ENCODE data around the gene APOL2.
A peak's percentile ranks its signal among the peaks of the same experiment; 100 is the strongest.

APOL2 gene

DNA sequence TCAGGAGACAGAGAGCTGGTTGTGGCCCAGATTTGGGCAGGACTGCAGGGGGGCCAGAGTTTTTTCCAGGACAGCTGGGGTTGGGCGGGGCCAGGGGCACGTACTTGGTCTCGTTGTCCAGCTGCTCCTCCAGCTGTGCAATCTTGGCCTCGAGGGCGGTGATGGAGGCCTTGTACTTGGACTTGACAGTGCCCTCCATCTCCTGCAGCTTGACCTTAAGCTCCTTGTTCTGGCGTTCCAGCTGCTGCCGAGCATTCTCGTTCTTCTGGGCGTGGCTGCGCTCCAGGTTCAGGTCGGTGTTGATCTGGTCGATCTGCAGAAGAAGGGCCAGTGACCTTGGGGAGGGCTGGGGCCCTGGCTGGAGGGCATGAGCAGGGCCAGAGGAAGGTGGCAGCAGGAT, 45.7 kb upstream of the APOL2 start:
- POLR2A ChIA-PET: no interaction called here
- H3K27ac ChIP-seq (ENCODE audit: insufficient read depth in 1 of 2, low read depth in 1 of 2, low read length in 2 of 2, poor library complexity in 1 of 2, severe bottlenecking in 2 of 2): no peak overlapping the region
- no peaks in the 10 kb centered on the region for H3K27me3 ChIP-seq (replicated peaks in 2 of 5; ENCODE audit: control insufficient read depth in 4 of 5, insufficient read depth in 5 of 5, low read length in 4 of 5)

DNA sequence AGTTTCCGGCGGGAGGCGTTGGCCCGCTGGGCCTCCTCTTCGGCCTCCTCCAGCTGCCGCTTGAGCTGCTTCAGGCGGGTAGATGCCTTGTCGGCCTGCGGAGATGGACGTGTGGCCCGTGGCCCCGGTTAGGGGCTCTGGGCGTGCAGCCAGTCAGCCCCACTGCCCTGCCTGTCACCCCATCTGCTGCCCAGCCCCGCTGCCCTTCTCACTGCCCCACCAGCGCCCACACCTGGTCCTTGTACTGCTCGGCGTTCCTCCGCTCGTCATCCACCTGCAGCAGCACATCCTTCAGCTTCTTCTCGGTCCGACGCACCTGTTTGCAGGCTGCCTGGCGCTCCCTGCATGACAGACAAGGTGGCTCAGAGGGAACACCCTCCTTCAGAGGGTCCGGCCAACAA, 44.8 kb upstream of the APOL2 start:
- CTCF ChIA-PET: interaction anchor here (0.9 to 8.7 kb wide), 5 partner anchors 9 to 87 kb away, joined by 3 to 107 read pairs (median 10); no protein-coding TSS in a partner anchor

More for the DNA sequence above, 45.7 kb upstream of the APOL2 start:
- H3K4me3 ChIP-seq (ENCODE audit: control insufficient read depth in 1 of 7, extremely low read depth in 1 of 7, insufficient read depth in 4 of 7, low read depth in 2 of 7, low read length in 6 of 7): no peak overlapping the region
- H3K4me1 ChIP-seq (ENCODE audit: control extremely low read depth in 1 of 4, control insufficient read depth in 4 of 4, insufficient read depth in 4 of 4, low read length in 3 of 4): peaks cover 0 to 3% (median under 1%) of the 10 kb centered on the region in 4 experiments
- H3K36me3 ChIP-seq (ENCODE audit: control insufficient read depth in 4 of 4, insufficient read depth in 4 of 4, low read length in 3 of 4): peaks cover 27 to 94% (median 71%) of the 10 kb centered on the region in 4 experiments
- DNase-seq: no peak
- no peaks in the 10 kb centered on the region for H3K9me3 ChIP-seq (ENCODE audit: control extremely low read depth in 1 of 5, control insufficient read depth in 4 of 5, insufficient read depth in 2 of 5, low read depth in 1 of 5, low read length in 4 of 5)
- 97% methylated on average over 12 of the region's 12 CpGs for WGBS (ENCODE audit: insufficient coverage)
- CTCF ChIA-PET: interaction anchor here (0.8 to 8.7 kb wide), 9 partner anchors 7 to 186 kb away, joined by 3 to 107 read pairs (median 10); partner anchors contain the start of gene APOL1

DNA sequence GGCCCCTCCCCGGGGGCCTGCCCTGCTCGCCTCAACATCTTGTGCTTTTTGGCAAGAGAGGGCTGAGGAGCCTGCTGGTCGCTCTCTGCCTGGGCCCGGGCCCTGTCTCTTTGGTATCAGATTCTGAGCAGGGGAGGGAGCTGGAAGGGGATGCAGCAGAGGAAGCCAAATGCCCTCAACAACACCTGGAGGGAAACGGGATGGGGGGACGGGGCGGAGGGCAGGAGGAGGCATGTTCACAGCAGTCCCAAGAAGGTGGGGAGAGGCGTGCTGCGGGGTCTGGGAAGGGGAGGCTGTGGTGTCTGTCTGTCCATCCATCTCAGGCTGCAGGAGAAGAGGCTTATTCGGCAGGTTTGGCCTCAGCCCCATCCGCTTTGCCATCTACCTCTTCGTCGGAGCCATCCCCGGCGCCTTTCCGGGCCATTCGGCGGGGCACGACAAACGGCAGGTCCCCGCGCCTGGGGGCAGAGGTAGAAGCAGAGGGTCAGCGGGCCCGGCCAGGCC, 43.1 kb upstream of the APOL2 start:
- H3K27ac ChIP-seq (ENCODE audit: insufficient read depth in 1 of 2, low read depth in 1 of 2, low read length in 2 of 2, poor library complexity in 1 of 2, severe bottlenecking in 2 of 2): no peak overlapping the region
- ChIA-PET CTCF (interaction anchor here (0.9 to 8.7 kb wide), 6 partner anchors 8 to 1224 kb away, joined by 3 to 107 read pairs (median 4); partner anchors contain the start of genes APOL1 and APOL2), POLR2A (no interaction called here)
- peaks cover 0 to 13% (median 3%) of the 10 kb centered on the region in 4 experiments for H3K4me1 ChIP-seq (ENCODE audit: control extremely low read depth in 1 of 4, control insufficient read depth in 4 of 4, insufficient read depth in 4 of 4, low read length in 3 of 4)
- no peak overlapping the region for H3K4me3 ChIP-seq (ENCODE audit: control insufficient read depth in 1 of 7, extremely low read depth in 1 of 7, insufficient read depth in 4 of 7, low read depth in 2 of 7, low read length in 6 of 7)
- no peaks in the 10 kb centered on the region for H3K9me3 ChIP-seq (ENCODE audit: control extremely low read depth in 1 of 5, control insufficient read depth in 4 of 5, insufficient read depth in 2 of 5, low read depth in 1 of 5, low read length in 4 of 5)
- DNase-seq: no peak
- H3K27me3 ChIP-seq (replicated peaks in 2 of 5; ENCODE audit: control insufficient read depth in 4 of 5, insufficient read depth in 5 of 5, low read length in 4 of 5): no peaks in the 10 kb centered on the region
- 94% methylated on average over 21 of the region's 24 CpGs for WGBS (ENCODE audit: insufficient coverage)
- peaks cover 18 to 69% (median 49%) of the 10 kb centered on the region in 4 experiments for H3K36me3 ChIP-seq (ENCODE audit: control insufficient read depth in 4 of 4, insufficient read depth in 4 of 4, low read length in 3 of 4)

More for the DNA sequence above, 44.8 kb upstream of the APOL2 start:
- Histone ChIP-seq H3K4me3 (ENCODE audit: control insufficient read depth in 1 of 7, extremely low read depth in 1 of 7, insufficient read depth in 4 of 7, low read depth in 2 of 7, low read length in 6 of 7) (no peak overlapping the region), H3K27ac (ENCODE audit: insufficient read depth in 1 of 2, low read depth in 1 of 2, low read length in 2 of 2, poor library complexity in 1 of 2, severe bottlenecking in 2 of 2) (no peak overlapping the region), H3K9me3 (ENCODE audit: control extremely low read depth in 1 of 5, control insufficient read depth in 4 of 5, insufficient read depth in 2 of 5, low read depth in 1 of 5, low read length in 4 of 5) (no peaks in the 10 kb centered on the region), H3K4me1 (ENCODE audit: control extremely low read depth in 1 of 4, control insufficient read depth in 4 of 4, insufficient read depth in 4 of 4, low read length in 3 of 4) (peaks cover 0 to 5% (median under 1%) of the 10 kb centered on the region in 4 experiments), H3K27me3 (replicated peaks in 2 of 5; ENCODE audit: control insufficient read depth in 4 of 5, insufficient read depth in 5 of 5, low read length in 4 of 5) (no peaks in the 10 kb centered on the region), H3K36me3 (ENCODE audit: control insufficient read depth in 4 of 4, insufficient read depth in 4 of 4, low read length in 3 of 4) (peaks cover 24 to 86% (median 62%) of the 10 kb centered on the region in 4 experiments)
- POLR2A ChIA-PET: no interaction called here
- WGBS (ENCODE audit: insufficient coverage): 97% methylated on average over 24 of the region's 24 CpGs
- no peak for DNase-seq

DNA sequence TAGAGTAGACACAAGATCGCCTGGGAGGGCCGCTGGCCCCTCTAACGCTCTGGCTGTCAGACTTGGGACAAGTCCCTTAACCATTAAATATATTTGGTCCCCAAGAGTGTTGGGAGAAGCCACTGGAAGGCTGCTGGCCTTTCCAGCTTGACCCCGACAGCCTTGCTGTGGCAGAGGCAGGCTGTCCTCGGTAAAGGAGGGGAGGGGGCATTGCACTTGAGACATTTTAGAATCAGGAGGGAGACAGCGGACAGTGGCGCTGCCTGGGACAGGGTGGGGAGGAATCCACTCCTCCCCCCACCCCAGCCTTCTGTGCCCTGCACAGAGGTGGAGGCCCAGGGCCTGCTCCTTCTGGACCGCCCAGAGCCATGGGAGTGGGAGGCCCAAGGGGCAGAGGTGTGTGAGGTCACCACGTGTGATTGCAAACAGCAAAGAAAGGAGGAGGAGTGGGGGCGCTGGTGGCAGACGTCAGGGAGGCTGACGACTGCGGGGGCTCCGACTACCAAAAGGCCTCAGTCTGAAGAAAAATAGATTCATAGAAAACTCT, 42.5 kb upstream of the APOL2 start:
- DNase-seq: no peak
- H3K36me3 ChIP-seq (ENCODE audit: control insufficient read depth in 4 of 4, insufficient read depth in 4 of 4, low read length in 3 of 4): peaks cover 17 to 64% (median 46%) of the 10 kb centered on the region in 4 experiments
- H3K4me3 ChIP-seq (ENCODE audit: control insufficient read depth in 1 of 7, extremely low read depth in 1 of 7, insufficient read depth in 4 of 7, low read depth in 2 of 7, low read length in 6 of 7): no peak overlapping the region
- peaks cover 0 to 12% (median 4%) of the 10 kb centered on the region in 4 experiments for H3K4me1 ChIP-seq (ENCODE audit: control extremely low read depth in 1 of 4, control insufficient read depth in 4 of 4, insufficient read depth in 4 of 4, low read length in 3 of 4)
- ChIA-PET POLR2A (no interaction called here), CTCF (interaction anchor here (1.2 to 8.7 kb wide), 5 partner anchors 13 to 1224 kb away, joined by 3 to 107 read pairs (median 4); no protein-coding TSS in a partner anchor)
- H3K27me3 ChIP-seq (replicated peaks in 2 of 5; ENCODE audit: control insufficient read depth in 4 of 5, insufficient read depth in 5 of 5, low read length in 4 of 5): no peaks in the 10 kb centered on the region
- H3K9me3 ChIP-seq (ENCODE audit: control extremely low read depth in 1 of 5, control insufficient read depth in 4 of 5, insufficient read depth in 2 of 5, low read depth in 1 of 5, low read length in 4 of 5): no peaks in the 10 kb centered on the region
- no peak overlapping the region for H3K27ac ChIP-seq (ENCODE audit: insufficient read depth in 1 of 2, low read depth in 1 of 2, low read length in 2 of 2, poor library complexity in 1 of 2, severe bottlenecking in 2 of 2)
- WGBS (ENCODE audit: insufficient coverage): 94% methylated on average over 11 of the region's 14 CpGs

DNA sequence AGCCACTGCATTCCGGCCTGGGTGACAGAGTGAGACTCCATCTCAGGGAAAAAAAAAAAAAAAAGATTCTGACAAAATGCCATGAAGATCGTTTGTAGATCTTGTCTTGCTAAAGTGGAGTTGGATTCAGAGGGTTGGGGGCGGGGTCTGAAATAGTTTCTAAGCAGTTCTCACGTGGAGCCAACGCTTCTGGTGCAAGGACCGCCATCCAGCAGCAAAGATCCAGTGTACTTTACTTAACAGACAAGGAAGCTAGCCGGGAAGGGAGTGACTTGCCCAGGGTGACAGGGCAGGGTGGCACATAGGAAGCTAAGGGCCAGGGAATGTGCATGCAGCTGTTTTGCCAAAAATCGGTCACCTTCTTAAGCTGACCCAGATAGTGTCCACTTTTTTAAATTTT, 41.1 kb upstream of the APOL2 start:
- H3K27ac ChIP-seq (ENCODE audit: insufficient read depth in 1 of 2, low read depth in 1 of 2, low read length in 2 of 2, poor library complexity in 1 of 2, severe bottlenecking in 2 of 2): no peak overlapping the region
- no peaks in the 10 kb centered on the region for H3K27me3 ChIP-seq (replicated peaks in 2 of 5; ENCODE audit: control insufficient read depth in 4 of 5, insufficient read depth in 5 of 5, low read length in 4 of 5)
- ChIA-PET CTCF (interaction anchor here (0.9 to 1.7 kb wide), 6 partner anchors 8 to 86 kb away, joined by 3 to 7 read pairs (median 4); no protein-coding TSS in a partner anchor), POLR2A (interaction anchor here (1.0 kb wide), 1 partner anchor 8 kb away, joined by 5 read pairs; no protein-coding TSS in a partner anchor)
- peaks cover 0 to 11% (median 6%) of the 10 kb centered on the region in 4 experiments for H3K4me1 ChIP-seq (ENCODE audit: control extremely low read depth in 1 of 4, control insufficient read depth in 4 of 4, insufficient read depth in 4 of 4, low read length in 3 of 4)
- 100% methylated on average over 2 of the region's 8 CpGs for WGBS (ENCODE audit: insufficient coverage)
- DNase-seq: no peak
- H3K9me3 ChIP-seq (ENCODE audit: control extremely low read depth in 1 of 5, control insufficient read depth in 4 of 5, insufficient read depth in 2 of 5, low read depth in 1 of 5, low read length in 4 of 5): no peaks in the 10 kb centered on the region
- H3K4me3 ChIP-seq (ENCODE audit: control insufficient read depth in 1 of 7, extremely low read depth in 1 of 7, insufficient read depth in 4 of 7, low read depth in 2 of 7, low read length in 6 of 7): no peak overlapping the region
- peaks cover 11 to 50% (median 33%) of the 10 kb centered on the region in 4 experiments for H3K36me3 ChIP-seq (ENCODE audit: control insufficient read depth in 4 of 4, insufficient read depth in 4 of 4, low read length in 3 of 4)

DNA sequence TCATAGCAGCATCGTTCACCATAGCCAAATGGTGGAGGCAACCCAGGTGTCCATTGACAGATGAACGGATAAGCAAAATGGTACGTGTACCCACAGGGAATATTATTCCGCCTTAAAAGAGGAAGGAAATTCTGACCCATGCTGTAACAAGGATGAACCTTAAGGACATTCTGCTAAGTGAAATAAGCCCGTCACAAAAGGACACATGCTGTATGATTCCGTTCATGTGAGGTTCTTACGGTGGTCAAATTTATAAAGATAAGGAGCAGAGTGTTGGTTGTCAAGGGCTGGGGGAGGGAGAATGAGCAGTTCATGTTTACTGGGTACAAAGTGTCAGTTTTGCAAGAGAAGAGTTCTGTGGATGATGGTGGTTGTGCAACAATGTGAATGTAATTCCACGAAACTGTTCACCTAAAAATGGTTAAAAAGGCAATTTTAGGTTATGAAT, 39.9 kb upstream of the APOL2 start:
- H3K27ac ChIP-seq (ENCODE audit: insufficient read depth in 1 of 2, low read depth in 1 of 2, low read length in 2 of 2, poor library complexity in 1 of 2, severe bottlenecking in 2 of 2): no peak overlapping the region
- no peak overlapping the region for H3K4me3 ChIP-seq (ENCODE audit: control insufficient read depth in 1 of 7, extremely low read depth in 1 of 7, insufficient read depth in 4 of 7, low read depth in 2 of 7, low read length in 6 of 7)
- 67% methylated on average over 7 of the region's 8 CpGs for WGBS (ENCODE audit: insufficient coverage)
- no peaks in the 10 kb centered on the region for H3K27me3 ChIP-seq (replicated peaks in 2 of 5; ENCODE audit: control insufficient read depth in 4 of 5, insufficient read depth in 5 of 5, low read length in 4 of 5)
- no peaks in the 10 kb centered on the region for H3K9me3 ChIP-seq (ENCODE audit: control extremely low read depth in 1 of 5, control insufficient read depth in 4 of 5, insufficient read depth in 2 of 5, low read depth in 1 of 5, low read length in 4 of 5)
- ChIA-PET POLR2A (no interaction called here), CTCF (interaction anchor here (0.9 to 2.4 kb wide), 12 partner anchors 7 to 82 kb away, joined by 3 to 16 read pairs (median 8); partner anchors contain the start of gene APOL2)
- H3K4me1 ChIP-seq (ENCODE audit: control extremely low read depth in 1 of 4, control insufficient read depth in 4 of 4, insufficient read depth in 4 of 4, low read length in 3 of 4): peaks cover 0 to 11% (median 6%) of the 10 kb centered on the region in 4 experiments
- H3K36me3 ChIP-seq (ENCODE audit: control insufficient read depth in 4 of 4, insufficient read depth in 4 of 4, low read length in 3 of 4): peaks cover 7 to 38% (median 22%) of the 10 kb centered on the region in 4 experiments
- DNase-seq: peak in 1 of 3 donors; percentile 11

Measured in common myeloid progenitor, CD34-positive (primary cell).